Activated CD4-positive, CD25-positive, alpha-beta regulatory T cell treated with anti-CD3 and anti-CD28 coated beads, Interleukin-2, amount 50 U/mL, for 24 hours (primary cell): ENCODE measurements around the gene NLRX1.
A peak's percentile ranks its signal among the peaks of the same experiment; 100 is the strongest.
"Not testable (repeated sequence)": the region's sequence is repeated elsewhere in the genome, so short reads cannot be mapped to it uniquely, and the experiment has no call there.

Source experiments
- ATAC-seq, 2 donors: fragments of 150-1000 bp; cut with Tn5 transposase; one replicate each; pipeline ENCODE4 v1.10.0; 2021; ENCODE audit warnings: mild to moderate bottlenecking in 1 of 2, moderate library complexity in 1 of 2

The NLRX1 gene

DNA sequence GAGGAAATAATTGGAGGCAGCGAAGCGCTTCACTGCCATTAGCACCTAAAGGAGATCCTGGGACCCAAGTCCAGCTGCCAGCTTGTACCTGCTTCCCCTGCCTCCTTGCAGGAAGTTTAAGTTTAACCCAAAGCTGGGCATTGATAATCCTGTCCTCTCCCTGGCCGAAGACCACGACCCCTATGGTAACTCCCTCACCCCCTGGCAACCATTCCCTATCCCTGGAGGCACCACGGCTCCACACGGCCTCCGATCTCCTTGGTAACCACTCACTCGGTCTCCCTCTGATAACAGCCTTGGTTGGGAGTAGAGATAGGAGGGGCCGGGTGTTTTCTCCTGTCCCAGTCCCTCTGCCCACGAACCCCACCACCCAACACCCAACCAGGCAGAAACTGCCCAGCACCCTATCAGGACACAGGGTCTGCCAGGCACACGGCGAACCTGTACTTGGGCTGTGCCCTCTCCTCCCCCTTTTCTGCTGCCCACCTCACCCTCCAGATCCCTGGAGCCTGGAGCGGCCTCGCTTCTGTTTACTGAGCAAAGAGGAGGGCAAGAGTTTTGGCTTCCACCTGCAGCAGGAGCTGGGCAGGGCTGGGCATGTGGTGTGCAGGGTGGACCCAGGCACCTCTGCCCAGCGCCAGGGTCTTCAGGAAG is 17.6 kb downstream of the NLRX1 start:
- no peak for ATAC-seq

DNA sequence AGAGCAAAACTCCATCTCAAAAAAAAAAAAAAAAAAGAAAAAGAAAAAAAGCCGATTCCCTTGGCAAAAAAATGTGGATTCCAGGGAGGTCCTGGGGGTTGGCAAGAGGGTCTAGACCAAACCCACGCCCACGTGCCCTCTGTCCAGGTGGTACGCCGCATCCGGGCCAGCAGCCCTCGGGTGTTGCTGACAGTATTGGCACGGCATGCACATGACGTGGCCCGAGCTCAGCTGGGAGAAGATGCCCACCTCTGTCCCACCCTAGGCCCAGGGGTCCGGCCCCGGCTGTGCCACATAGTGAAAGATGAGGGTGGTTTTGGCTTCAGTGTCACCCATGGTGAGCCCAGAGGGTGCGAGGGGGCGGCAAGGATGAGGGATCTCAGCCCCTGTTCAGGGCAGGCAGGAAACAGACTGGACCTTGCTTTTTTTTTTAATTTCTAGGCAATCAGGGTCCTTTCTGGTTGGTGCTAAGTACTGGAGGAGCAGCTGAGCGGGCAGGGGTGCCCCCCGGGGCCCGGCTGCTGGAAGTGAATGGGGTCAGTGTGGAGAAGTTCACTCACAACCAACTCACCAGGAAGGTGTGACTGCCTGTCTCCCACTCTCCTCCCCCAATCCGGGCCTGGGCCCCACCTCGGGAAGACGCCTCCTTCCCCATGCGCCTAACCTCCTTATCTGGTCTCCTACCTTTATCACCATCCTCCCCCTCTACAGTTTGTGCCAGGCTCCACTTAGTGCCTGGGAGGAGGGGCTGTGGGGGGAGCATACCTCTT is 18.8 kb downstream of the NLRX1 start:
- ATAC-seq, result no peak

- ATAC-seq, result no peak
These were observed 19.5 kb downstream of the NLRX1 start for GRCh38 chr11:119188067-119188466.

- no peak for ATAC-seq
These were observed 20.4 kb downstream of the NLRX1 start for GRCh38 chr11:119188887-119189286.

GRCh38 chr11:119189393-119189792 is 20.9 kb downstream of the NLRX1 start:
- ATAC-seq, result no peak

DNA sequence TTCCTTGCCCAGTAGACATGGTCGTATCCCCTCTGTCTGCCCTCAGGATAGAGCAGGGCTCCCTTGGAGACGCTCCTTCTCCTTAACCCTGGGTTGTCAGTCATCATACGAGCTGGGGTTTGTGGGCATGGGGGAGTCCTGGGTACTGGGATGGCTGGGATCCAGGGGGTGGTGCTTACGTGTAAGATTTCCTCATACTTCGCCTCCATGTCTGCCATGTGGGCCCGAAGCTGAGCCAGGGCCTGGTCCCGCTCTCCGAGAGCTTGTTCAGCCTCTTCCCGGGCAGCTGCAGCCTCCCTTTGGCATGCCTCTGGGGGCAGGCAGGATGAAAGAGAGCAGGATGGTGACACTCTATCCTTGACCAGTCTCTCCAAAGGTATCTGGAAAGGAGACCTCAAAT is 22.0 kb downstream of the NLRX1 start:
- ATAC-seq, result no peak

DNA sequence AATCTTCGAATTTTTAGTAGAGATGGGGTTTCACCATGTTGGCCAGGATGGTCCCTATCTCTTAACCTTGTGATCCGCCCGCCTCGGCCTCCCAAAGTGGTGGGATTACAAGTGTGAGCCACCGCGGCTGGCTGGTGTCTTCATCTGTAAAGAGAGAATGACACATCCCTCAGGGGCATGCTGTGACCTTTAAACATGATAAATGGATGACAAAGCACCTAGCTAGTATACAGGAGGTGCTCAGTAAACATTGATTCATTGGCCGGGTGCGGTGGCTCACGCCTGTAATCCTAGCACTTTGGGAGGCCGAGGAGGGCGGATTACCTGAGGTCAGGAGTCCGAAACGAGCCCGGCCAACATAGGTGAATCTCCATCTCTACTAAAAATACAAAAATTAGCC is 22.7 kb downstream of the NLRX1 start:
- not testable (repeated sequence) for ATAC-seq

DNA sequence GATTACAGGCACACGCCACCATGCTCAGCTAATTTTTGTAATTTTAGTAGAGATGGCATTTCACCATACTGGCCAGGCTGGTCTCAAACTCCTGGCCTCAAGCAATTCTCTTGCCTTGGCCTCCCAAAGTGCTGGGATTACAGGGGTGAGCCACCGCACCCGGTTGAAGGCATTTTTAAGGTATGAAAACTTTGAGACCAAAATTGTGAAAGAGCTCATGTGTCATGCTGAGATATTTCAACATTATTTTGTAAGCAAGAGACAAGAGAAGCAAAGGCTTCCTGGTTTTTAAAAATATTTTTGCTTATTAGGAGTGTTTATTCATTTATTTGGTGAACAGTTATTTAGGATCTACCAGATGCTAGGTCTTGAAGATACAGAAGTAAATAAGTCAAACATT is 23.6 kb downstream of the NLRX1 start:
- ATAC-seq, result no peak

GRCh38 chr11:119193001-119193400 is 24.5 kb downstream of the NLRX1 start:
- no peak for ATAC-seq

- ATAC-seq, result no peak
These were observed 25.1 kb downstream of the NLRX1 start for GRCh38 chr11:119193626-119194025.

DNA sequence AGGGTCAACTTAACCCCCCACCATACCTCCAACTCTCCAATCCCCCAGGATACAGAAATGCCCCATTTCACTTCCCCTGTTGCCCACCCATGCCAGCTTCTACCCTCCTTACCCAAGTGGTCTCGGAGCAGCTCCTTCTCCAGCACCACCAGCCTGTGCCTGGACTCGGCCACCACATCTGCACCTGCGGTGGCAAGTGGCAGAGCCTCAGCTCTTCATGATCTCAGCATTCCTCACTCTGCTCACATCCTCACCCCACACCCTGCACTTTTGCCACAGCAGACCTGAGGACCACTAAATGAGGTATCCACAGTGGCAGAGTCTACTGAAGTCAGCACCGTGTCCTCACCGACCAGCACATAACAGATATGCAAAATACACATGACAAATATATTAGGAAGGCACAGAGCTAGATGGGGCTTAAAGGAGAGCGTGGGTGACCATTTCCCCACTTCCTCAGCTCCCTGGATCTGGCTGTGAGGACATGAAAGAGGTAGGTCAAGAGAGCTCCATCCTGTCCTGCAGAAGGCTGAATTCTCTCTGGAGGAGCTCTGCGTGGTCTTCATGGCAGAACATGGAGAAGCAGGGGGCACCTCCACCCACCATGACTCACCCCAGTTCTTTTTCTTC is 26.4 kb downstream of the NLRX1 start:
- ATAC-seq, result no peak

- ATAC-seq, result no peak
These were observed 27.2 kb downstream of the NLRX1 start for GRCh38 chr11:119195680-119196079.

- peak; percentile 88 to 91 for ATAC-seq
These were observed 28.4 kb downstream of the NLRX1 start for GRCh38 chr11:119196833-119197483.

GRCh38 chr11:119198925-119199324 is 30.4 kb downstream of the NLRX1 start:
- ATAC-seq, result no peak

- ATAC-seq, result not testable (repeated sequence)
These were observed 32.7 kb downstream of the NLRX1 start for GRCh38 chr11:119201236-119201635.

DNA sequence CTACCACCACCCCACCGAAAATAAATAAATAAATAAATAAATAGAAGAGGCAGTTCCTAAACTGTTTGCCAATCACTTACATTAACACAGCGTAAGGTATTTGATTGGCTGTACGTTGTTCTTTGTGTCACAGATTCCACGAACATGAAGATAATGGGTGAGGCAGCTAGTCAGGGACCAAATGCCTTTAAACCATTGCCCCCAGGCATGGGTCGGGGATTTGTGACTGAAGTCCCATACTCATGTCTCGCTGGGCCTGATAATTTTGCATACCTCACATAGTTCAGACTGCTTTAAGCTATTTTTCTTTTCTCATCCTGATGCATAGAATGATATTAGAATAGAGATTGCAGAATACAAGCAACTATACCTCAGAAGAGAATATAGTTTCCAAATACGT is 34.0 kb downstream of the NLRX1 start:
- no peak for ATAC-seq

DNA sequence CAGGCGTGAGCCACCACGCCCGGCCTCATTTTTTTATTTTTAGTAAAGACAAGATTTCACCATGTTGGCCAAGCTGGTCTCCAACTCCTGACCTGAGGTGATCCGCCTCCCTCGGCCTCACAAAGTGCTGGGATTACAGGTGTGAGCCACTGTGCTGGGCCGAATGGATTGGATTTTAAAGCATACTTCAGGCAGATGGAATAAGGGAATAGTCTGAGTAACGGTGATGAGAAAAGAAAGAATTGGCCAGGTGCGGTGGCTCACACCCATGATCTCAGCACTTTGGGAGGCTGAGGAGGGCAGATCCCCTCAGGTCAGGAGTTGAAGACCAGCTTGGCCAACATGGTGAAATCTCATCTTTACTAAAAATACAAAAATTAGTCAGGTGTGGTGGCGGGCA is 35.5 kb downstream of the NLRX1 start:
- ATAC-seq, result no peak

GRCh38 chr11:119205080-119205479 is 36.6 kb downstream of the NLRX1 start:
- ATAC-seq, result no peak

DNA sequence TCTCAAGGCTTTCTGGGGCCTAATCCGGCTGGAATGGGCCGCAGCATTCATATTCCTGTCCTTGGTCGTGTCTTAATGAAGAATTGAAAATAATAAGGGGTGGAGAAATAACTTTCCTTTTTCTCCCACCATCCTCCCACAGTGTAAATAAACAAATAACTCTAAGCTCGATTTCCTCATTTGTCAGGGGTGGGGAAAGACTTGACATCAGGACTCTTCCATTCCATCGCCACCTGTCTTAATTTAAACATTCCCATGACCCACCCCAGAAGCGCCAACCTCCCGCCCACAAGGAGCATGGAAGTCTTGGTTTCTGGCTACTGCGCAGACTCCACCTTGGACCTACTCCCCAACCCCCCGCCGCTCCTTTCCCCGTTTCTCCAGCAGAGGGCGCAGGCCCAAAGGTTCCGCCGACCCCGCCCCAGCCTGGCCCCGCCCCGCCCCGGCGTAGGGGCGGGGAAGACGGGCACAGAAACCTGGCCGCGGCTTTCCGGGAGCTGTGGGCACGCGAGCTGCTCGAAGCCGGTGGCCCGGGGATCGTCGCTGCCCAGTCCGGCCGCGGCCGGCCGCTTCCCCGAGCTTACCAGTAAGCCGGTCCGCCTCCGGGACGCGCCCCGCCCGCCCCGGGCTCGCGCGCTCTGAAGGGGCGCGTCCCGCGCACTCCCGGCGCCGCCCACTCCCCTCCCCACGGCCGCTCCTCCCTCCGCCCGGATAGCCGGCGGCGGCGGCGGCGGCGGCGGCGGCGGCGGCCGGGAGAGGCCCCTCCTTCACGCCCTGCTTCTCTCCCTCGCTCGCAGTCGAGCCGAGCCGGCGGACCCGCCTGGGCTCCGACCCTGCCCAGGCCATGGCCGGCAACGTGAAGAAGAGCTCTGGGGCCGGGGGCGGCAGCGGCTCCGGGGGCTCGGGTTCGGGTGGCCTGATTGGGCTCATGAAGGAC is 37.3 kb downstream of the NLRX1 start, which contains the start of gene CBL:
Gene CBL, plus strand, starts transcription at position 766 of the 937 bp plus-strand sequence. Its CDS starts 79 bp downstream, at position 845.
- ATAC-seq, result peak; percentile 86 to 89

GRCh38 chr11:119206511-119207414 is 38.2 kb downstream of the NLRX1 start:
- ATAC-seq, result peak; percentile 11 to 19

DNA sequence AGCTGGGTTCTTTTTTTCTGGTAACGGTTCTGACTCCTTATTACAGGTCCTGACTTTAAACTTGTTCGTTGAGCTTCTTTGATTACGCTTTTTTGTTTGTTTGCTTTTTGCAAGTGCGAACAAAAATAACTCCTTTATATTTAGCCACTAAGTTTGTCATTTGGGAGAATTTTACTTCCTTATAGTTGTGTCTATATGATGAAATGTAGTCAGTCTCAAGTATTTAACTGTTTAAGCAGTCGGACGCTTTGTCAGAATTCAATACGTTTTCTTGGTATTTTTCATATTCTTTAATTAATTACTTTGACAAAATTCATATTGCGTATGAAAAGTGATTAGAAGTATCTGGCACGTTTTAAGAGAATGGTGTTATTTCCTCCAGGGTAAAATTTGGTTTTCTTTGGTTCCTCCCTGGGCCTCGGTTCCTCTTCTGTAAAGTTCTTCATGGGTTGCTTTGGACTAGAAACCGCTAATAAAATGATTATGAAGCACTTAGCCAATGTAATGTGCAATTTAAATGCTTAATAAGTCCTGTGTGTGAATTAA is 39.0 kb downstream of the NLRX1 start:
- no peak for ATAC-seq
